DMS79 (cell line): Measurements from ENCODE around the gene KCNK7.
"Not testable (repeated sequence)": the region's sequence is repeated elsewhere in the genome, so short reads cannot be mapped to it uniquely, and the experiment has no call there.

Source experiments
- DNase-seq: peaks from one replicate; lab custom pipeline; 2025; lab: John Stamatoyannopoulos, UW

KCNK7 gene

GRCh38 chr11:65573391-65574079 lies 22.1 kb downstream of the KCNK7 start:
- DNase-seq = no peak

DNA sequence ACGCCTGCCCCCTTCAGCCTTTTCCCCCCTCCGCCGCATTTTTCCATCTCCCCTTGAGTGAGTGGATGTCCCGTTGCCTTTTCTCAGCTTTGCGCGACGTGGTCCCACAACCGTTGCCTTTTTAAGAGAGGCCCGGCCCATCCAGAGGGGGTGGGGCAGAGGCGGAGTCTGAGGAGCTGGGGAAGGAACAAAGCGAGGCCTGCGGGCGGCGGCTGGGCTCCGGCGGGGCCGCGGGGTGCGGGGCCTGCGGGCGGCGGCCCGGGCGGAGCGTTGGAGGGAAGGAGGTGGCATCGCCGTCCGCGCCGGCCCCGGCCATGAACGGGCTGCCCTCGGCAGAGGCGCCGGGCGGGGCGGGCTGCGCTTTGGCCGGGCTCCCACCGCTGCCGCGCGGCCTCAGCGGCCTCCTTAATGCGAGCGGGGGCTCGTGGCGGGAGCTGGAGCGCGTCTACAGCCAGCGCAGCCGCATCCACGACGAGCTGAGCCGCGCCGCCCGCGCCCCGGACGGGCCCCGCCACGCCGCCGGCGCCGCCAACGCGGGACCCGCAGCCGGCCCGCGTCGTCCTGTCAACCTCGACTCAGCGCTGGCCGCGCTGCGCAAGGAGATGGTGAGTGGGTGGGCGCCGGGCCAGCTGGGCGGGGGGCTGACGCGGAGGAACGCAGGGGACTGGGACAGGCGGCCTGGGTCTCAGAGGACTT lies 23.1 kb downstream of the KCNK7 start, which contains the start of gene FAM89B:
FAM89B (plus strand) TSS at position 183 of the 696 bp plus-strand sequence; CDS start at position 315, 132 bp downstream.
- DNase-seq = peak; percentile 40

GRCh38 chr11:65571940-65572339 lies 23.7 kb downstream of the KCNK7 start:
- DNase-seq = peak; percentile 50

DNA sequence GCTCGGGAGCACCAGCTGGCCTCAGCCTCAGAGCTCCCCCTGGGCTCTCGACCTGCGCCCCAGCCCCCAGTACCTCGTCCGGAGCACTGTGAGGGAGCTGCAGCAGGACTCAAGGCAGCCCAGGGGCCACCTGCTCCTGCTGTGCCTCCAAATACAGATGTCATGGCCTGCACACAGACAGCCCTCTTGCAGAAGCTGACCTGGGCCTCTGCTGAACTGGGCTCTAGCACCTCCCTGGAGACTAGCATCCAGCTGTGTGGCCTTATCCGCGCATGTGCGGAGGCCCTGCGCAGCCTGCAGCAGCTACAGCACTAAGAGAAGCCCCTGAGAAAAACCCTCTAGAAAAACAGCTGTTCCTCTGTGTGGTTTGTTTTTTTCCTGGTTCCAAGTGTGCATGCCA lies 24.2 kb downstream of the KCNK7 start:
- no peak for DNase-seq

DNA sequence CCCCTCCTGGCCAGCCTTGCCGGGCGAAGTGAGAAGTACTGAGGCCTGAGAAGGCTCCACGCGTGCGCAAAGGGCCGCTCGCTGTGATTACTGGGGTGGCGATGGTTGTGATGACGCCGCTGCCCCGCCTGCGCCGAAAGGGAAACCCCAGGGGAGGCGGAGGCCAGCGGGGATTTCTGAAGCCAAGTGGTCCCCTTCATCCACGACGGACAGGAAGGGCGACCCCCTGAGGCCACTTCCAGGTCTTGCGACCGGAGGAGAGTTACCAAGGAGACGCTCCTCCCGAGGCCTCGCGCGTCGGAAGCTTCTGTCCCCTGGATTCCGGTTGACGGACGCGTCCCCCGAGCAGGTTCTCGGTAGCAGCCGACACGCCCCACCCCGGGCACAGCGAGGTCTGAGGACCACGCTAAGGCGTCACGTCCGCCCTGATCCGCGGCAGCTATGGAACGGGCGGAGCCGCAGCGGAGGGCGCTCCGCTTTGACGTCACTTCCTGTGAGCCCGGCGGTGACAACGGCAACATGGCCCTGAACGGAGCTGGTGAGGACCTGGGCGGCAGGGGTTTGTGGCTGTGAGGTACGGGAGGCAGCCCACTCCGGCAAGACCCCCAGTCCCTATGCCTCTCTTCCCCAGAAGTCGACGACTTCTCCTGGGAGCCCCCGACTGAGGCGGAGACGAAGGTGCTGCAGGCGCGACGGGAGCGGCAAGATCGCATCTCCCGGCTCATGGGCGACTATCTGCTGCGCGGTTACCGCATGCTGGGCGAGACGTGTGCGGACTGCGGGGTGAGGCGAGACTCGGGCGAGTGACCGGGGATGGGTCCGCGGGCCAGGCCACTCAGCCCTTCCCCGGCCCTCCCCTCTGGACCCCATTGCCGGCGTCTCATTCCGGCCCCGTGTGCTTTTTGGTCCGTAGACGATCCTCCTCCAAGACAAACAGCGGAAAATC lies 25.4 kb downstream of the KCNK7 start, which contains the start of gene ZNRD2:
ZNRD2 (plus strand) TSS at position 505 of the 946 bp plus-strand sequence; CDS start at position 520, 15 bp downstream.
- DNase-seq = peak; percentile 97

GRCh38 chr11:65569164-65569972 lies 26.2 kb downstream of the KCNK7 start:
- DNase-seq = no peak

DNA sequence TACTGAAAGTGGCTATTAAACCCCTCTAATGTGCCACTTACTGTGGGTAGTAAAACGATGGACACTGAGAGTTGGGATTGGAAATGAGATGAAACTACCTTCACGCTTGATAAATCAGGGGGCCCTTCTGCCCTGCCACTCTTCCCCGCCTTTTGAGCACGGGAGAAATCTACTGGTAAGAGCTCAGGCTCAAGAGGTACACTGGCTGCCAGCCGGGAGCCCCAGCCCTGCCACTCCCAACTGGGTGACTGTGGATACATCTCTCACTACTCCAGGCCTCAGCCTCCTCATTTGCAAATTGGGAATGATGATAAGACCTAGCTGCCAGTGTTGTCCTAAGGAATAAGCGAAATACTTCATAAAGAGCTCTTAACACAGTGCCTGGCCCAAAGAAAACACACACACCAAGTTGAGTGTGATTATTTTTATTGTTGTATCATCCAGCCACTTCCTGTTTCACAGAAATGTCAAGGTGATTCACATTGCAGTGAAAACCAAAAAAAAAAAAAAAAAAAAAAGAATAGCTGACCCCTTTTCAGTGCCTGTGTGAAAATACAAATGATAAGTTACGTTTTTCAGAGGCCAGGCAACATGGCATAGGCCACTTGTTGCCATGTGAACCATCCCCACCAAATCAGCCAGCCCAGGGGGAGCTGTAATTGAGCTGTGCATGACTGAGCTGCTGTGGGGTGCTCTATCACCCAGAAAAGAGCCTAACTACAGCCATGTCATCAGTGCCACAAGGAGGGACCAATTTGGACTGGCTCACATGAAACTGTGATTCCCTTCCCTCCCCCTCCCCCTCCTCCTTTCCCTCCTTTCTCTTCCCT lies 29.8 kb downstream of the KCNK7 start:
- DNase-seq = peak; percentile 98

GRCh38 chr11:65564879-65565559 lies 30.6 kb downstream of the KCNK7 start:
- DNase-seq = not testable (repeated sequence)

- no peak for DNase-seq
These were observed 32.0 kb downstream of the KCNK7 start for GRCh38 chr11:65563601-65564000.

GRCh38 chr11:65562788-65563187 lies 32.8 kb downstream of the KCNK7 start:
- DNase-seq = no peak

DNA sequence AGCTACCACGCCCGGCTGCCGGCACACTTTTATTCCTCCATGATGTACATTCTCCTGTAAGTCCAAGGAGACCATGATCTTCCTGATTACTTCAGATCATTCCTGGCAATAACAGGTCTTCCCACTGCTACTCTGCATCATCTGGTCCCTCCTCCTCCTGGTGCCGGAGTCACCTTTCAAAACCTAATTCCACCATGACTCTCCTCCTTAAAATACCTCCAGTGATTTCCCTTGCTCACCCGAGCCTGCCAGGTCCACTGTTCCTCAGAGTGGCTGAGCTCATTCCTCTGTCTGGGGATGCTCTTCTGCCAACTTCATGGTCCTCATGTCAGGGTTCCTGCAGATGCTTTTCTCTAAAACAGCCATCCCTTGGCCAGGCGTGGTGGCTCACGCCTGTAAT lies 33.6 kb downstream of the KCNK7 start:
- no peak for DNase-seq

- no peak for DNase-seq
These were observed 34.8 kb downstream of the KCNK7 start for GRCh38 chr11:65560555-65561418.

GRCh38 chr11:65559951-65560537 lies 35.6 kb downstream of the KCNK7 start:
- peak; percentile 59 for DNase-seq

GRCh38 chr11:65559535-65559934 lies 36.1 kb downstream of the KCNK7 start:
- no peak for DNase-seq

GRCh38 chr11:65558930-65559509 lies 36.6 kb downstream of the KCNK7 start:
- no peak for DNase-seq

DNA sequence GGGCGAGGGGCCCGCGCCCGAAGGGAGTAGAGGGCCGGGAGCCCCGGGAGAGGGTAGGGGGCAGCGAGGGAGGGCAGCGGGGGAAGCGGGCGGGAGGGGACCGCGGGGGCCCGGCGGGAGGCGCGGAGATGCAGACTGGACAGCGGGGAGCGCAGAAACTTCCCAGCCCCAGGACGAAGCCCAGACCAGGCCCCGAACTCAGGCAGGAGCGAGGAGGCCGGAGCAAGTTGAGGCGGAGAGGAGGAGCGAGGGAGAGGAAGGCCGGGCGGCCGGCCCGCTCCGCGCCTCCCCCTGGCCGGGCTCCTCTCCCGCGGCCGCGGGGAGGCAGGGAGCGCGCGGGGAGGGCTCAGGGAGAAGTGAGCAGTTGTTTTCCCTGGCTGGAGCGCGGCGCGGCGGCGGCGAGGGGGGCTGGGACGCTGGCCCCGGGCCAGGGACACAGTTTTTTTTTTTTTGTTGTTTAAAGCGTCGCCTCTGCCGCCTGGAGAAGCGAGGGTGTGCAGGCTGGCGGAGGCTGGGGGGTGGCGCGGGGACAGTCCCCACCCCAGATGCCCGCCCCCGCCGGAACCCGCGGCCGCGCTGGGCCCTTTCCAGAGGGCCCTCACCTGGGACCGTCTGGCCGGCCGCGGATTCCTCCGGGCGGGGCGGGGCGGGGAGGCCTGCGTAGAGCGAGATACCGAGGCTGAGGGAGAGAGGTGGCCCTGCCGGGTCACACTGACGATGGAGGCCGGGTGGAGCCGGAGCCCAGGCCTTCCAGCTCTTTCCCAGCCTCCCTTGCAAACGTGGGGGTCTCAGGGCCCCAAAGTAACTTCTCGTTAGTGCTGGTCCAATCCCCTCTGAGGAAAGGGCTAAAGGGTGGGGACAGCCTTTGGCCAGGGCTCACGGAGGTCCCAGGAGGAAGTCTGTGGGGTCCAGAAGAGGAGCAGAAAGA lies 37.3 kb downstream of the KCNK7 start, which contains the start of gene LTBP3:
LTBP3 (minus strand) TSS at position 358 of the 928 bp plus-strand sequence. CDS start 400 bp downstream, outside the sequence.
- DNase-seq = peak; percentile 36
